Measurements from ENCODE around the gene KLHL6. TPM values are rescaled to one million over a fixed set of nuclear protein-coding genes. Genes with fewer than 3 reads are reported as not detected.
A peak's percentile ranks its signal among the peaks of the same experiment; 100 is the strongest.
"Not testable (repeated sequence)": the region's sequence is repeated elsewhere in the genome, so short reads cannot be mapped to it uniquely, and the experiment has no call there.

KLHL6 gene
- total and polyA plus RNA-seq, 8 donors, result 1.4 to 21.6 (median 2.2) TPM

- no peak for TF ChIP-seq CTCF (IDR thresholded peaks at IDR 0.05)
- Histone ChIP-seq H3K27ac (no peak overlapping the region), H3K9me3 (no peaks in the 10 kb centered on the region), H3K4me1 (peaks cover 0 to 24% of the 10 kb centered on the region in 2 donors), H3K27me3 (no peaks in the 10 kb centered on the region), H3K36me3 (peaks cover 0 to under 1% of the 10 kb centered on the region in 2 donors), H3K4me3 (no peak overlapping the region)
- DNase-seq, result peak in 1 of 4 donors; percentile 49
- peak; percentile 54 for ATAC-seq
- intact Hi-C loops (cut with DNase I), result no loop called here
Observed at GRCh38 chr3:183513046-183513706, 42.3 kb downstream of the KLHL6 start.

- intact Hi-C loops (cut with DNase I); H3K27ac ChIP-seq; DNase-seq: not testable (repeated sequence)
Observed at GRCh38 chr3:183511286-183512131, 44.0 kb downstream of the KLHL6 start.

GRCh38 chr3:183508821-183509220 lies 46.7 kb downstream of the KLHL6 start:
- no peak for TF ChIP-seq CTCF (IDR thresholded peaks at IDR 0.05)
- Histone ChIP-seq H3K27me3 (no peaks in the 10 kb centered on the region), H3K4me1 (peaks cover 0 to 24% of the 10 kb centered on the region in 2 donors), H3K4me3 (no peak overlapping the region), H3K9me3 (peaks cover 0 to 13% of the 10 kb centered on the region in 2 donors), H3K27ac (no peak overlapping the region), H3K36me3 (peaks cover 0 to 17% of the 10 kb centered on the region in 2 donors)
- ATAC-seq (no peak), DNase-seq (no peak)
- intact Hi-C loops (cut with DNase I), result no loop called here

More at GRCh38 chr3:183511286-183512131, 44.0 kb downstream of the KLHL6 start:
- not testable (repeated sequence) for ATAC-seq, H3K27me3 ChIP-seq, H3K4me3 ChIP-seq, H3K9me3 ChIP-seq
- Histone ChIP-seq H3K4me1 (peaks cover 0 to 27% of the 10 kb centered on the region in 2 donors), H3K36me3 (peaks cover 0 to 12% of the 10 kb centered on the region in 2 donors)

- no peak for DNase-seq
- no peaks in the 10 kb centered on the region for H3K27me3 ChIP-seq
- H3K9me3 ChIP-seq, result peaks cover 0 to 13% of the 10 kb centered on the region in 2 donors
- no peak for ATAC-seq
- peaks cover 0 to 17% of the 10 kb centered on the region in 2 donors for H3K36me3 ChIP-seq
- H3K27ac ChIP-seq, result no peak overlapping the region
- intact Hi-C loops (cut with DNase I), result no loop called here
- no peak overlapping the region for H3K4me3 ChIP-seq
- no peak for TF ChIP-seq CTCF (IDR thresholded peaks at IDR 0.05)
- peaks cover 0 to 11% of the 10 kb centered on the region in 2 donors for H3K4me1 ChIP-seq
Observed at GRCh38 chr3:183507551-183507950, 48.0 kb downstream of the KLHL6 start.

GRCh38 chr3:183506674-183507320 lies 48.7 kb downstream of the KLHL6 start:
- no peak overlapping the region for H3K4me3 ChIP-seq
- no peak overlapping the region for H3K27ac ChIP-seq
- intact Hi-C loops (cut with DNase I), result no loop called here
- ATAC-seq (peak; percentile 56), DNase-seq (no peak)
- peaks cover 0 to 11% of the 10 kb centered on the region in 2 donors for H3K4me1 ChIP-seq
- H3K36me3 ChIP-seq, result peaks cover 0 to 21% of the 10 kb centered on the region in 2 donors
- no peak for TF ChIP-seq CTCF (IDR thresholded peaks at IDR 0.05)
- peaks cover 0 to 13% of the 10 kb centered on the region in 2 donors for H3K9me3 ChIP-seq
- H3K27me3 ChIP-seq, result no peaks in the 10 kb centered on the region

Data from left lung (tissue), 10 donors.